GM12874 (cell line): ENCODE data around the gene ZNF132.

Experiments used
- TF ChIP-seq, protein P1 (sequence below): IDR thresholded peaks from 2 replicates; pipeline ENCODE4 v1.5.1; 2011; ENCODE audit warnings: low read depth, mild to moderate bottlenecking, control low read depth, low read length, moderate library complexity; ENCODE audit not compliant: insufficient read depth

Gene ZNF132

DNA sequence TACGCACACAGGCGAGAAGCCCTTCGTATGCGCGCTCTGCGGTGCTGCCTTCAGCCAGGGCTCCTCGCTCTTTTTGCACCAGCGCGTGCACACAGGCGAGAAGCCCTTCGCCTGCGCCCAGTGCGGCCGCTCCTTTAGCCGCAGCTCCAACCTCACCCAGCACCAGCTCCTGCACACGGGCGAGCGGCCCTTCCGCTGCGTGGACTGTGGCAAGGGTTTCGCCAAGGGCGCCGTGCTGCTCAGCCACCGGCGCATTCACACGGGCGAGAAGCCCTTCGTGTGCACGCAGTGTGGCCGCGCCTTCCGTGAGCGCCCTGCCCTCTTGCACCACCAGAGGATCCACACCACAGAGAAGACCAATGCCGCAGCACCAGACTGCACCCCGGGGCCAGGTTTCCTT lies 16.2 kb upstream of the ZNF132 start:
- TF ChIP-seq, protein P1, sequence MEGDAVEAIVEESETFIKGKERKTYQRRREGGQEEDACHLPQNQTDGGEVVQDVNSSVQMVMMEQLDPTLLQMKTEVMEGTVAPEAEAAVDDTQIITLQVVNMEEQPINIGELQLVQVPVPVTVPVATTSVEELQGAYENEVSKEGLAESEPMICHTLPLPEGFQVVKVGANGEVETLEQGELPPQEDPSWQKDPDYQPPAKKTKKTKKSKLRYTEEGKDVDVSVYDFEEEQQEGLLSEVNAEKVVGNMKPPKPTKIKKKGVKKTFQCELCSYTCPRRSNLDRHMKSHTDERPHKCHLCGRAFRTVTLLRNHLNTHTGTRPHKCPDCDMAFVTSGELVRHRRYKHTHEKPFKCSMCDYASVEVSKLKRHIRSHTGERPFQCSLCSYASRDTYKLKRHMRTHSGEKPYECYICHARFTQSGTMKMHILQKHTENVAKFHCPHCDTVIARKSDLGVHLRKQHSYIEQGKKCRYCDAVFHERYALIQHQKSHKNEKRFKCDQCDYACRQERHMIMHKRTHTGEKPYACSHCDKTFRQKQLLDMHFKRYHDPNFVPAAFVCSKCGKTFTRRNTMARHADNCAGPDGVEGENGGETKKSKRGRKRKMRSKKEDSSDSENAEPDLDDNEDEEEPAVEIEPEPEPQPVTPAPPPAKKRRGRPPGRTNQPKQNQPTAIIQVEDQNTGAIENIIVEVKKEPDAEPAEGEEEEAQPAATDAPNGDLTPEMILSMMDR, result no peak

DNA sequence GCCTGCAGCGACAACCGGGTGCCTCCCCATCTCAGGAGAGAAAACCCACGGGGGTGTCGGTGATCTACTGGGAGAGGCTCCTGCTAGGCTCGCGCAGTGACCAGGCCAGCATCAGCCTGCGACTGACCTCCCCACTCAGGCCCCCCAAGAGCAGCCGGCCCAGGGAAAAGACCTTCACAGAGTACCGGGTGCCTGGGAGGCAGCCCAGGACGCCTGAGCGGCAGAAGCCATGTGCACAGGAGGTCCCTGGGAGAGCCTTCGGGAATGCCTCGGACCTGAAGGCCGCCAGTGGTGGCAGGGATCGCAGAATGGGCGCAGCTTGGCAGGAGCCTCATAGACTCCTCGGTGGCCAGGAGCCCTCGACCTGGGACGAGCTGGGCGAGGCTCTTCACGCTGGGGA lies 15.4 kb upstream of the ZNF132 start:
- TF ChIP-seq, protein P1, result no peak

DNA sequence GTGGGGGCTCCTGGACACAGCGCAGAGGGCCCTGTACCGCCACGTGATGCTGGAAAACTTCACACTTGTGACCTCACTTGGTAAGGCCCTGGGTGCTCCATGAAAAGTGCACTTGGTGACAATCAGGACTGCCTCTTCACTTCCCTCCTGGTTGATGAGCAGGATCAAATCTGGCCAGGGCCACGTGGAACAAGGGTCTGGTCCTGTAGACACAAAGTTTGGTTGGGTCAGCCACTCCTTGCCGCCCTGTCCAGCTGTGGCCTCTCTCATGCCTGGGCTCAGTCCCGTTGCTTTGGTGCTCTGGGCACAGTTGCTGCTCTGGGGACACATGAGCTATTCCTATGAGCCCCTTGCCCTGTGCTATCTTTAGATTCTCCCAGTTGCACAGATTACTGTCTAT lies 13.8 kb upstream of the ZNF132 start:
- TF ChIP-seq, protein P1, result no peak

DNA sequence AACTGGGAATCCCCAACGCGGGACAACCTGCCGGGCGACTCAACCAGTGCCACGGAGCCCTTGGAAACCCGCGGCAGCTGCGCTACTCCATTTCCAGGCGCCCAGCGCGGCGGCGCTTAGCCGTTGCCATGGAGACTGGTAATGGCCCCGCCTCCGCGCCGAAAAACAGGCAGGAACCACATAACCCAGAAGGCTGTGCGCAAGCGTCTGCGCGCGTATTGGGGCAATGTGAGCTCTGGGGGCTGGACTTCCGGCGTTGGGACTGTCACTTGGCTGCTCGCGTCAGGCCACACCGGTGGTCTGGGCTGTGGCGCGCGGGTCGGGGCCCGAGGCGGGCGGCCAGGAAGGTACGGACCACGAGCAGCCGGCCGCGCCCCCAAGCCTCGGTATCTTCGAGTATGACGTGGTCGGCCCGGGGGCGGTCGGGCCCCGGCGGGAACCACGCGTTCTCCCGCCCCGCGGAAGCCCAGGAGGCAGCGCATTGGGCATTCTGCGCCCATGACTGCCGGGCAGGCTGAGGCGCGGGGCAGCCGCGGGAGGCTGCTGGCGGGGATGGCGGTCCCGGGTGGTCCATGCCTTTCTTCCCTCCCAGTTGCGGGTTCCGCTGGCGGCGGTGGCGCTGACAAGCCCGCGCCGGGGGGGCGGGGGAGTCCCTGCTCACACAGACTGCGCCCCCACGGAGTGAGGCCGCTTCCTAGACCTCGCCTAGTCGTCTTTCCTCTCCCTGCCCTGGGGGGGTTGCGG lies 11.6 kb upstream of the ZNF132 start, which contains the start of gene ZNF324B:
ZNF324B (plus strand) TSS at position 265 of the 744 bp plus-strand sequence. CDS start 2,080 bp downstream, outside the sequence.
- TF ChIP-seq, protein P1, result no peak

DNA sequence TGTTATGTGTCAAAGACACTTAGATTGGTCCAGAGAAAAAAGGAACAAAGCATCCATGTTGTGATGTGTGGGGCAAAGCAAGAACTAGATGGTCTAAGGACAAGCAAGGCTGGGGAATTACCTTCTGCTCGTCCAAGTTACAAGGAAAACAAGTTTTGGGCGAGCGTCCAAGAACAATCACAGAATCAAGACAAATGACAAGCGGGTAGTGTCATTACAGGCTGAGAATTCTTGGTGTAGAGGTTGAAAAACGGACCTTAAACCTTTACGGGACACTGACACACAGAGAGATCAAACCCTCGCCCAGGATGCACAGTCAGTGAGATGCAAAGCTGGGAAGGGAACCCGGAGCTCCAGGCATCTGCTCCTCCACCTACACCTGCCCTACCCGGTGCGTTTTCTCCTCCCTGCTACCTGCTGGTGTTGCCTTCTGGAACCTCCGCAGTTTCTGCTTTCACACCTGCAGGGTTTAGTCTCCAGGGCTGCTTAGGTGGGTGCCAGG lies 11.0 kb upstream of the ZNF132 start:
- TF ChIP-seq, protein P1, result no peak

DNA sequence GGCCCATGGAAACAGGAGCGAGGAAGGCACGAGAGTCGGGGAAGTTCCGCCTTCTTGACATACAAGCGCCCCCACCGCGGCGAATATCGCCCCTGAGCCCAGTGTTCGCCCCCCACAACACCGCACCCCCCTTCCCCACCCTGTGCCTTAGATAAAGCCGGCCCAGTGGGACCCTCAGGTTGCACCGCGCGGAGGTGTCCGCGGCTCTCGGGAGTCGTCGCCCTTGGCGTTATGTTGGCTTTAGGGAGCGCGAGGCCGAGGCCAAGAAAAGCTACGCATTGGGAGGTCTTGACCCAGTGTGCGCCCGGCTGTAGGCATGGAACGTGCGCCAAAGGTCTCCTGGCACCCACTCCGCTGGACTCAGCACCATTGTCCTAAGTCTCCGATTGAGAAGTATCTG lies 603 bp upstream of the ZNF132 start:
- TF ChIP-seq, protein P1, result no peak

DNA sequence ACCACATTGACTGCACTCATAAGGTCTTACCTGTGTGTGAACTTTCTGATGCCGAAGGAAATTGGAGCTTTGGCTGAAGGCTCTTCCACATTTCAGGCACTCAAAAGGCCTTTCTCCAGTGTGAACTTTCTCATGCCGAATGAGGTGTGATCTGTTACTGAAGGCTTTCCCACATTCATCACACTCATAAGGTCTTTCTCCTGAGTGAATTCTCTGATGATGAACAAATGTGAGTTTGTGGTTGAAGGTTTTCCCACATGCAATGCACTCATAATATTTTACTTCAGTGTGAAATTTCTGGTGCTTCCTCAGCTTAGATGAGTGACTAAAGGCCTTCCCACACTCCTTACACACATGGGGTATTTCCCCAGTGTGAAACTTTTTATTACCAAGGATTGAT lies 5.7 kb downstream of the ZNF132 start:
- TF ChIP-seq, protein P1, result no peak
